DMS79 (cell line): ENCODE measurements around the gene THUMPD1.
A peak's percentile ranks its signal among the peaks of the same experiment; 100 is the strongest.
"Not testable (repeated sequence)": the region's sequence is repeated elsewhere in the genome, so short reads cannot be mapped to it uniquely, and the experiment has no call there.

Experiments
- DNase-seq: peaks from one replicate; lab custom pipeline; 2025; lab: John Stamatoyannopoulos, UW

Gene THUMPD1, protein sequence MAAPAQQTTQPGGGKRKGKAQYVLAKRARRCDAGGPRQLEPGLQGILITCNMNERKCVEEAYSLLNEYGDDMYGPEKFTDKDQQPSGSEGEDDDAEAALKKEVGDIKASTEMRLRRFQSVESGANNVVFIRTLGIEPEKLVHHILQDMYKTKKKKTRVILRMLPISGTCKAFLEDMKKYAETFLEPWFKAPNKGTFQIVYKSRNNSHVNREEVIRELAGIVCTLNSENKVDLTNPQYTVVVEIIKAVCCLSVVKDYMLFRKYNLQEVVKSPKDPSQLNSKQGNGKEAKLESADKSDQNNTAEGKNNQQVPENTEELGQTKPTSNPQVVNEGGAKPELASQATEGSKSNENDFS

DNA sequence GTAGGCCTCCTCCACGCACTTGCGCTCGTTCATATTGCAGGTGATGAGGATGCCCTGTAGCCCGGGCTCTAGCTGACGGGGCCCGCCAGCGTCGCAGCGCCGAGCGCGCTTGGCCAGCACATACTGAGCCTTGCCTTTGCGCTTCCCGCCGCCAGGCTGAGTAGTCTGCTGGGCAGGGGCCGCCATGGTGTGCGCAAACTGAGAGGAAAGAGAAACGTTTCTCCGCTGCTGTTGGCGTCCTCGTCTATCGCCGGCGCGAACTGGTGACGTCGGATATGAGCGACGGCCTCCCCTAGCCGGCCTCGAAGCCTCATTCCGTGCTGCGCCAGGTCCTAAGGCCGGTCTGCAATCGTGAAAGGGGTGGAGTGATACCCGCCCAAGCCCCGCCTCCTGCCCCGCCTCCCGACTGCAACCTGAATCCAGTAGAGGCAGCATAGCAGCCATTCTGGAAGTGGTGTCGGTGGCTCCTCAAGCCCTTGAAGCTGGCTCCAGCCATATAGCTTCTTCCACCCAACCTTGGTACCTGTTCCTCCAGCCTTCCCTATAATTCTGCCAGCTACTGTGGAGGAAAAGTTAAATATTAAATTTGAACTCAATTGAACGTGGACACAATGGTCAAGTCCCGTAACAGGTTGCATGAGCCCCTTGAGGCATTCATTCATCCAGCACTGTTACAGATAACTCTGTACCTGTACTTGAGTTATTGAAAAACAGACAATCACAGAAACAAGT, at the start of gene THUMPD1:
Gene THUMPD1 (minus strand): TSS at position 265 of the 732 bp plus-strand sequence. CDS start 79 bp downstream, at position 186.
- DNase-seq = peak; percentile 83

DNA sequence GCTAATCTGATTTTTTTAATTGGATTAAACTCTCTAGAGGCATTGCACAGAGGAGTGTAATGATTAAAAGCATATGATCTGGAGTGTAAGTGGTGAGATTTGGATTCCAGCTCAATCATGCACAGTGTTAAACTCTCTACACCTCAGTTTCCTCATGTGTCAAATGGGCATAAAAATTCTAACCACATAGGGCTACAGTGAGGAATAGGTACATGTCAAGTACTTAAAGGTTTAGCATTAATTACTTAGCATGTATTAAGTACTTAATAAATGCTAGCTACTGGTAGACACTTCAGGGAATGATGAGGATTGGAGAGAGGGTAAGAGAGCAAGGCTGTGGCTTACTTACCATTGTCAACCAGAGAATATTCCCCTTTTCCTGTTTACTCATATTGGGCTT, 47.5 kb upstream of the THUMPD1 start:
- DNase-seq = no peak

DNA sequence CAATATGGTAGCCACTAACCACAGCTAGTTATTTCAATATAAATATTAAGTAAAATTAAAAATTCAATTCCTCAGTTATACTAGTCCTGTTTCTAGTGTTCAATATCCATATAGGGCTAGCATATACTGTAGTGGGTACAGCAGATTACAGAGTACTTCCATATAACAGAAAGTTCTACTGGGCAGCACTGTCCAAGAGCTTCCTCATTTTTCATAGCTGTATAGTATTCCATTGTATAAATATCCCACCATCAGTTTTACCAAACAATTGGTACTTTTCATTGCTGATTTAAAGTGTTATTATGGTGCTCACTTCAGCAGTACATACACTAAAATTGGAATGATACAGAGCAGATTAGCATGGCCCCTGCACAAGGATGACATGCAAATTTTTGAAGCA, 42.6 kb upstream of the THUMPD1 start:
- DNase-seq = no peak

DNA sequence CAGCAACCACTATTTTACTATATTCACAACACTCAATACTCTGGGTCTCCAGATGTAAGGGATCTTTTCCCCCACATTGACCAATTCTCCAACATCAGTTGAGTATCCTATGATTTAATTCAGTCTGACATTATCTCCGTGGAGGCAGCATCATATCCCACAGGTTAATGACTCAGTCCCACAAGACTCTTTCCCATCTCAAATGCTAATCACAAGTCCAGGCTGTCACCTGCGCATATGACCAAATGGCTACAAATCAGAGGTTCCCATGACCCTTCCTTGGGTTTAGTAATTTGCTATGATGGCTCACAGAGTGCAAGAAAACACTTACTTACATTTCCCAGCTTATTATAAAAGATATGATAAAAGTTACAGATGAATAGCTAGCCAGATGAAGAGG, 40.9 kb upstream of the THUMPD1 start:
- no peak for DNase-seq

DNA sequence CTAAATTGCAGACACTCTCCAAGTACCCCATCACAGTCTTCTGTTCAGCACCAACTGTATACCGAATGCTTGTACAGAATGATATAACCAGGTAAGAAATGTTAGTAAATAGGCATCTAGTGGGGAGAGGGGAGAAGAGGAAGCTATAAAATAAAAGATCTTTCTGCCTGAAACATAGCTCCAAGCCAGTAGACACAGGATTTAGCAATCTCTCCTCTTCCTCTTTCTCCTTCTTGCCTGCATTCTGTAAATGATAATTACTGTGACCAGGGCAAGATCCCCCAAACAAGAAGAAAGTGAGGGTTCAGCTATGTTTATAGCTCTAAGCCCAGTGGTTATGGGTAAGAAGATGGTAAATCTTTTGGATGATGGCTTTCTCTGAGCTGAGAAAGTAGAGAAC, 40.1 kb upstream of the THUMPD1 start:
- DNase-seq = no peak

DNA sequence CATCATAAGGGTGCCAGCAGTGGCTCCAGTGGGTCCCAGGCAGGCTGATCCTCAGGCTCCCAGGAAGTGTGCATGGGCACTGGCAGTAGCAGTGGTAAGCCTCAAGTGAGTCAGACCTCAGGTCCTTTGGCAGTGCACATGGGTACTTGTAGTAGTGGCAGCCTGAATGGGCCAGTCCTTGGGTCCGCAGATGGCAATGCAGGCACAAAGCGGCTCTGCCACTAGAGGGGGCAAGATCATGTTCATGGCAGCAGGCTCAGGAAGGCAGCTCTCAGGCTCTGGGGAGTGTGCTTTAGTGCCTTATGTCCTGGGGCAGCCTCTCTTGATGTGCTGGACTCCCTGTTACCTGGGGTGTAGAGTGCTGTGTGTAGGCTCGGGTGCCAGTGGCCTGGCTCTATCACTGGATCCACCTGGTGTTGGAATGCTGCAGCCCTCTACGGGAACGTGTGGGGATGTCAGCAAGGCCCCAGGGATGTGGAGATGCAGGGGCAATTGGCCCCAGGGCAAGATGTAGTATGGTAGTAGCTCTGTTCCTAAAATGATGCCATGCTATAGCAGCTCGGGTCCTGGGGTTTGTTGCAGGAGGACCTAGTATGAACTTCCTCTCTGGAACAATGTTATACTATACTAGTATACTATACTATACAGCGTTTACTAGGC, 33.2 kb upstream of the THUMPD1 start:
- DNase-seq = no peak

DNA sequence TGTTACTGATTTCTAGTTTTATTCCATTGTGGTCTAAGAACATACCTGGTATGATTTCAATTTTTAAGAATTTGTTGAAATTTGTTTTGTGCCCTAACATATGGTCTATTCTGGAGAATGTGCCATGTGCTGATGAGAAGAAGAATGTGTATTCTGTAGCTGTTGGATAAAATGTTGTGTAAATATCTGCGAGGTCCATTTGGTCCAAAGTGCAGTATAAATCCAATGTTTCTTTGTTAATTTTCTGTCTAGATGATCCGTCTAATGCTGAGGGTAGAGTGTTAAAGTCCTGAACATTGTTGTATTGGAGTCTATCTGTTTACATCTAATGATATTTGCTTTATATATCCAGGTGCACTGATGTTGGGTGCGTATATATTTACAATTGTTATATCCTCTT, 32.1 kb upstream of the THUMPD1 start:
- no peak for DNase-seq

DNA sequence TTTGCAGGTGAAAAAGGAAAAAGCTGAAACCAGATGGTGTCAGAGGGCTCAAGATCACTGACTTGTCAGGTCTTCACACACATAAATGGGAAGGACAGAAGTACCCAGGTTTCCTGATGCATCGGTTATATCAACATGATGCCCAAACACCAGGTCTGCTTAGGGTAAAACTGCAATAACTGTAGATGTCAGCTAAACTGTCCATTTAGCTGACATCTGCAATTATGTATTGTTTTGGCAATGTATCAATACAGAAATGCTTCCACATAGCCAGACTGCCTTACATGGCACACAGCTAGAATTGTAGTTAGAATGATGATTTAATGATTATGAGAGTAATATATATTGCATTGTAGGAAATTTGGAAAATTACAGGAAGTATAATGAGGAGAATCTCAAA, 27.2 kb upstream of the THUMPD1 start:
- no peak for DNase-seq

DNA sequence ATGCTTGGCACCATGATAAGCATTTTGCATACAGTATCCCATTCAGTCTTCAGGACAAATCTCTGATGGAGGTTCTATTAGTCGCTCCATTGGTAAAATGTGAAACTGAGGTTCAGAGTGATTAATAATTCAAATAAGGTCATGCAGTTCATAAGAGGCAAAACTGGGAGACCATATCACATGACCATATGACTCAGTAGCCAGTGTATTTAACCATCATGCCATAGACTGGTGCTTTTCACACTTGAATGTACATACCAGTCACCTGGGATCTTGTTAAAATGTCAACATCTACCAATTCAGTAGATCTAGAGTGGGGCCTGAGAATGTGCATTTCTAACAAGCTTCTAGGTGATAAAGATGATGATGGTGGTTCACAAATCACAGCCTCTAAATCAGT, 26.5 kb upstream of the THUMPD1 start:
- DNase-seq = no peak

DNA sequence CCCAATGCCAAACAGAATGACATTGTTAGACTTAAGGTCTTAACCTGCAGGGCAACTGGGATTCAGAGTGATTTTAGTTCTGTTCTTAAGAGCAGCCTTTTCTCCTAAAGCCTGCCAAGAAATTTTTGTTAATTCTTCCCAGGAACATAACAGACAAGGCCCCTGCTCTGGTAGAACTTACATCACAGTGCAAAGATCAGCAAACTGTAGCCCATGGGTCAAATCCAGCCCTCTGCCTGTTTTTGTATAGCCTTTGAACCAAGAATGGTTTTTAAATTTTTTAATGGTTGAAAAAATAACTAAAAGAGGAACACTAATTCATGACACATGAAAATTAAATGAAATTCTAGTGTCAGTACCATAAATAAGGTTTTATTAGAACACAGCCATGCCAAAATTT, 26.0 kb upstream of the THUMPD1 start:
- no peak for DNase-seq

DNA sequence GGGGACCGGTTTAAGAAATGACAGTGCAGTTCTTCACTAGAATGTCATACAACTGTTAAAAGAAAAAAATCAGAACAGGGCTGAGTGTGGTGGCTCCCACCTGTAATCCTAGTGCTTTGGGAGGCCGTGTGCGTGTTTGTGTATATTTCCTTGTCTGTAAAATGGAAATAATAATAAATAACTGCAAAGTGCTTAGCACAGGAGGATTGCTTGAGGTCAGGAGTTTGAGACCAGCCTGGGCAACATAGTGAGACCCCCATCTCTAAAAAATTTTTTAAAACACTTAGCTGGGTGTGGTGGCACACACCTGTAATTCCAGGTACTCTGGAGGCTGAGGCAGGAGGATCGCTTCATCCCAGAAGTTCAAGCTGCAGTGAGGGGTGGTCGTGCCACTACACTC, 24.7 kb upstream of the THUMPD1 start:
- no peak for DNase-seq

DNA sequence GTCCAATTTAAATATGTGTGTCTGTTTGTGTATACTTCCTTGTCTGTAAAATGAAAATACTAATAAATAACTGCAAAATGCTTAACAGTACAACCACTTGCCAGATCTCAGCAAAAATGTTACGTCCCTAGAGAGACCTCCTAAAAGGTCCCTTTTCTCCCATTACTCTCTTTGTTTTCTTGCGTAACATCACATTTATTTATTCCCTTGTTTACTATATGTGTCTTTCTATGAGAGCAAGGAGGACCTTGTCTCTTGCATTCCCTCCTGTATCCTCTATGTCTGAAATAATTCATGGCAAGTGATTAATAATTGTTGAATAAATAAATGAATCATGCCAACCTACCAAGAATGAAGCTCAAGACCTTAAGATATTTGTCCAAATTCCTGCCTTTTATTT, 24.1 kb upstream of the THUMPD1 start:
- no peak for DNase-seq

DNA sequence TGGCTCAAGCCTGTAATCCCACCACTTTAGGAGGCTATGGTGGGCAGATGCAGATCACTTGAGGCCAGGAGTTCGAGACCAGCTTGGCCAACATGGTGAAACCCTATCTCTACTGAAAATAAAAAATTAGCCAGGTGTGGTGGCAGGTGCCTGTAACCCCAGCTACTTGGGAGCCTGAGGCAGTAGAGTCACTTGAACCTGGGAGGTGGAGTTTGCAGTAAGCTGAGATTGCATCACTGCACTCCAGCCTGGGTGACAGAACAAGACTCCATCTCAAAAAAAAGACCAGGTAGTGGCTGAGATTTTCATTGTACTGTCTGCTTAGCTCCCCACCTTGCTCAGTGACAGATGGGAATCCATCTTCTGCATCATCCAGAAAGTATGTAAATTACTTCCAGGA, 22.8 kb upstream of the THUMPD1 start:
- not testable (repeated sequence) for DNase-seq

DNA sequence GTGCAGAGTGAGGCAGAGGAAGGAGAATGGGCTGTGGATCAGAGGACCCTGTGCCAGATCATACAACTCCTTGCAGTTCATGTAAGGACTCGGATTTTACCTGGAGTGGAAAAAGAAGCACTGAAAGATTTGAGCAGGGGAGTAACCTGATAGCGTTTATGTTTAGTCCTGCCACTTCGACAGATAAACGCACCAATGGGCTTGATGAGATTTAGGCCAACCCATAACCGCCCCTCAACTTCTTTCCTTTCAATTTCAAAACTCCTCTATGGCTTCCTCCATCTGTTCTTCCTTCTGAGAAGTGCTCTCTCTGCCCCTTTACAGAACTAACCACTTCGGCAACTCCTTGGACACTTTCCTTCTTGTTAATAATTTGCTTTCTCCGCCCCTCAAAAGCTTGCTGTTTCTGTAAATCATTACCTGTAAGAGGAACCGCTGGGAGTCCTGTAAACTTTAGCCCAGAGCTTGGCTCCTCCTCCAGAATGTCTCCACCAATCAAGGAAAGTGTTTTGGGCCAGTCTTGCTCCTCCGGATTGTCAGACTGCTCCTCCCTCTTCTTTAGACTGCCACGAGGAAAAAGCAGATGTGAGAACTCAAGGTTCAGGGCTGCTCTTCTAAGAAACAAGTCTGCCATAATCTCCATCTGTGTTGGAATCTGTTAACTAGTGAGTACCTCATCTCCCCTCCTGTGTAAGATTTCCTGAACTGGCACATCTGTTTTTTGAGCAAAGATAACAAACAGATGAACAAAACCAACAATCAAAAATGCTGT, 22.0 kb upstream of the THUMPD1 start, which contains the start of gene ACSM3:
Gene ACSM3 (plus strand): TSS at position 554 of the 772 bp plus-strand sequence. CDS start 6,021 bp downstream, outside the sequence.
- no peak for DNase-seq

DNA sequence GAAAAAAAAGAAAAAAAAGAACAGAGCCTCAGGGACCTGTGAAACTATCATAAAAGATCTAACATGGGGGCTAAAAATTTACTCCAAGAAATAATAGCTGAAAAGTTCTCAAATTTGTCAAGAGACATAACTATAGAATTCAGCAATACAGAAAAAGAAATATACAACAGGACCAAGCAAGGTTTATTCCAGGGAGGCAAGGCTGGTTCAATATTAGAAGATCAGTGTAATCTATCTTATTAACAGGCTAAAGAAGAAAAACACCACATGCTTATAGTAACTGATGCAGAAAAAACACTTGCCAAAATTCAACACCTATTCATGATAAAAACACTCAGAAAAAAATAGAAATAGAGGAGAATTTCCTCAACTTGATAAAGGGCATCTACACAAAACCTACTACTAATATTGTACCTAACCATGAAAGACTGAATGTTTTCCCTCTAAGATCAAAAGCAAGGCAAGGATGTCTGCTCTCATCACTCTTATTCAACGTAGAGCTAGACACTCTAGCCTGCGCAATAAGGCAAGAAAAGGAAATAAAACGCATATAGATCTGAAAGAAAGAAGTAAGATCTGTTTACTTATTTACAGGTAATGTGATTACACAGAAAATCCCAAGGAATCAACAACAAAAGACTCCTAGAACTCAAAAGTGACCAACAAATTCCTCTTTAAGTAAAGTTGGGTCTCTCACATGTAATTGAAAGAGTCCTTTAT, 20.9 kb upstream of the THUMPD1 start:
- DNase-seq = no peak

DNA sequence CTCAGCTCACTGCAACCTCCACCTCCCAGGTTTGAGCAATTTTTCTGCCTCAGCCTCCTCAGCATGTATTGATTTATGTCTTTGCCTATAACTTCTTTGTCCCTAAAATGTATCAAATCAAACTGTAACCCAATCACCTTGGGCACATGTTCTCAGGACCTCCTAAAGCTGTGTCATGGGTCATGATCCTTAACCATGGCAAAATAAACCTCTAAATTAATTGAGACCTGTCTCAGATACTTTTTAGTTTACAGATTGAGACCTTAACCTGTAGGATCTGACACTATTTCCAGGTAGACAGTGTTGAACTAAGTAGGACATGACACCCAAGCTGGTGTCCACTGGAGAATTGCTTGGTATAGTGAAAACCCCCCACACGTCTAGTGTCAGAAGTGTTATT, 19.6 kb upstream of the THUMPD1 start:
- no peak for DNase-seq

DNA sequence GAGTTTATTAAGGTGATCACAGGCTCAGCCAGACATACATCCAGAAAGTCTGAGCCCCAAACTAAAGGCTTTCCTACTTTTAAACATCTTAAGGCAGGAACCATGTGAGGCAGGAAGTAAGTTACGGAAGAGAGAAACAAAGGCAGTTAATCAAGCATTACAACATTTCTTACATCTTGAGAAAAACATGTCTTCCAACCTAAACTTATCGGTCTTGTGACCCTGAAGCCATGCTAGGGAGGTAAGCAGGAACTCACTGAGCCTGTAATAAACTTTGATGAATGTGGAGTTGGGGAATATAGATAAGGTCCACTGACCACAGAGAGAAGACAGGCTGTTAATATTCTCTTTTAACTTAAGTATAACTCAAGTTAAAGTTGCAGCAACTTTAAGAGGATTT, 18.7 kb upstream of the THUMPD1 start:
- DNase-seq = no peak

DNA sequence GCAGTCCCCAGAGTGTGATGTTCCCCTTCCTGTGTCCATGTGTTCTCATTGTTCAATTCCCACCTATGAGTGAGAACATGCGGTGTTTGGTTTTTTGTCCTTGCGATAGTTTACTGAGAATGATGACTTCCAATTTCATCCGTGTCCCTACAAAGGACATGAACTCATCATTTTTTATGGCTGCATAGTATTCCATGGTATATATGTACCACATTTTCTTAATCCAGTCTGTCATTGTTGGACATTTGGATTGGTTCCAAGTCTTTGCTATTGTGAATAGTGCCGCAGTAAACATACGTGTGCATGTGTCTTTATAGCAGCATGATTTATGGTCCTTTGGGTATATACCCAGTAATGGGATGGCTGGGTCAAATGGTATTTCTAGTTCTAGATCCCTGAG, 14.2 kb upstream of the THUMPD1 start:
- DNase-seq = not testable (repeated sequence)

DNA sequence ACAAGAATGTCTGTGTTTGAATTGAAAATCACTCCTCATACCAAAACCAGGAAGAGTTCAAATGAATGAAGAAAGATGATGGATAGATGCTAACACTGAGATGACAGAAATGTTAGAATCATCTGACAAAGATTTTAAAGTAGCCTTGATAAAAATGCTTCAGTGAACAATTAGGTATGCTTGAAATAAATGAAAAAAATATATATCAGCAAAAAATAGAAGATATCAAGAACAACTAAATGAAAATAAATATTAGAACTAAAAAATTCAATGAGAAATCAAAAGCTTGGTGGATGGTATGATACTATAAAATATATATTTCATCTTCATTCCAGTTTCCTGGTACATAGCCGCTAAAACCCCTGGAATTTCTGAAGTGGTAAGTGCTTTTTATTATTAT, 13.6 kb upstream of the THUMPD1 start:
- DNase-seq = no peak

DNA sequence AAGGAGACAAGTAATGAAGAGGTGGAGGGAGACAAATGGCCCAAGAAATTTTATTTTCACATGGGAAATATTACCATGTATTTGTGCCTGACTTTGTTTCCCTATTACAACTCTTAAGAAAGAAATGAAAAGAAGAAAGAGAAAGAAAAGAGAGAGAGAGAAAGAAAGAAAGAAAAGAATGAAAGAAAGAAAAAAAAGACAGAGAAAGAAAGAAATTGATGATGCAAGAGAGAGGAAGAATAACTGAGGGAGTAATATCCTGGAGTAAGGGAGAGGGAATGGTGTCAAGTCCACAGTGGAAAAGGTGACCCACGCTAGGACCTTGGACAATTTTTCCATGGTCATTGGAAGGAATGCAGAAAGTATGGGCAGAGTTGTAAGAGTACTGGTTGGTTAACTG, 12.1 kb upstream of the THUMPD1 start:
- no peak for DNase-seq

DNA sequence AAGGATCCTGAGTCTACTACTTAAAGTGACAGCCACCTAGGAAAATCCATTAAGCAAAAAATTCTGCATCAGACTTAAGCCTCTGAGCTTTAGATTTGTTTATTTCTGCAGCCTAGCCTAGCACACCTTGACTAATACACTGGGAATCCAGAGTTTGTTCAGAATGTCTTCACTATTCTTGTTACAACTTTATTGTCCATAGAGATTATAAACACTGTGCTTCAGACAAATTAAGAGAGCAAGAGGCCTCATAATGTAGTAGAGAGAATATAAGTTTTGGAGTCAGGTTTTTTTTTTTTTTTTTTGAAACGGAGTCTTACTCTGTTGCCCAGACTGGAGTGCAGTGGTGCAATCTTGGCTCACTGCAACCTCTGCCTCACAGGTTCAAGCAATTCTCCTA, 8.9 kb upstream of the THUMPD1 start:
- DNase-seq = no peak

DNA sequence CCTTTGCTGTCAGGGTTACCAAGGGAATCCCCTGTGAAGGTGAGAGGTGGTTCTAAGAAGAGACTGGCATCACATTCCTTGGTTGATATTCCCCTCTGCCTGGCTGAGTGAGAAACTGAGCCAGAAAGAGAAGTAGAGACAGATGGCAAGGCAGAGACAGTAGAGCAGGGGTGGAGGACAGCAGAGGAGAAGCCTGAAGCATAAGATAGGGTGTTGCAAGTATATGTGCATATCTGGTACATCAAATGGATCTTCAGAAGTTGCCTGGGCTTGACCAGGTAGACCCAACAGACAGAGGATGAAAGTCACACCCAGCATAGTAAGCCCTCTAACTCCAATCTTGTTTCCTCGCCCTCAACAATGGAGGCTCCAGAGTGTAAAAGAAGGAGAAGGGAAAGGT, 7.9 kb upstream of the THUMPD1 start:
- DNase-seq = no peak
